ENCODE measurements around the gene COPS7A. TPM values are rescaled to one million over a fixed set of nuclear protein-coding genes. Genes with fewer than 3 reads are reported as not detected.

Gene COPS7A
- total RNA-seq, 1 experiment from 2014 or later, result 34.2 TPM

DNA sequence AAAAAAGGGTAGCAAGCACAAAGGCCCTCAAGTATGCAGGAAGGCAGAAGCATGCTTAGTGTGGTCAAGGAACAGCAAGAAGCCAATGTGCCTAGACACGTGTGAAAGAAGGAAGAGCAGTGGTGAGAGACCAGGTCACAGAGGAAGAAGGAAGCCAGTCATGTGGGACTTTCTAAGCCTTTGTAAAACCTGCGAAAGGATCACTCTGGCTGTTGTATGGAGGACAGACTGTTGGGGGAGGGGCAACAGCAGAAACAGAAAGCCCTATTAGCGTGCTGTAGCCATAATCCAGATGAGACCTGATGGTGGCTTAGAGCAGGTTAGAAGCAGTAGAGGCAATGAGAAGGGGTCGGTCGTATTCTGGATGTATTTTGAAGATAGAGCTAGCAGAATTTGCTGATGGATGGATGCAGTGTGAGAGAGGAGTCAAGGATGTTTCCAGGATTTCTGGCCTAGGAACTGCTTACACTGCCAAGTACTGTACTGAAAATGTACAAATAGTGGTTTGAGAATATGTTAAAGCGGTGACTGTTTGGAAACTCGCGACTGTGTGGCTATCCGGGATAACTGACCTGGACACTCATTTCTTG, 34.8 kb downstream of the COPS7A start:
- H3K9me3 Mint-ChIP-seq, result no peaks in the 10 kb centered on the region
- Histone ChIP-seq H3K4me2 (ENCODE audit: insufficient read depth, insufficient read length, low read length) (no peak overlapping the region), H2AK5ac (ENCODE audit: insufficient read length, low read length) (no peak overlapping the region), H3K14ac (ENCODE audit: insufficient read depth, low read length) (peak overlapping the region; percentile 17; the same call in 1 of the 2 replicates), H2BK5ac (ENCODE audit: insufficient read length, low read length) (no peak overlapping the region), H2BK20ac (ENCODE audit: low read depth, low read length, poor library complexity, severe bottlenecking) (no peak overlapping the region), H3K9me3 (ENCODE audit: control insufficient read depth, low read depth, low read length) (no peaks in the 10 kb centered on the region), H2BK15ac (ENCODE audit: low read depth, low read length) (0 out of 2 replicates have a peak overlapping the region, but pooled peaks have one; percentile 45), H3K27me3 (ENCODE audit: insufficient read depth, low read length) (no peaks in the 10 kb centered on the region), H3K18ac (ENCODE audit: insufficient read length, low read depth, low read length) (peak overlapping the region; percentile 72), H3K4ac (ENCODE audit: low read depth, low read length) (no peak overlapping the region; the same call in 1 of the 2 replicates), H2BK120ac (ENCODE audit: low read depth, low read length, poor library complexity, severe bottlenecking) (no peak overlapping the region), H4K5ac (ENCODE audit: insufficient read length, low read depth, low read length) (no peak overlapping the region), H4K20me1 (ENCODE audit: control insufficient read depth, insufficient read depth, insufficient read length) (no peaks in the 10 kb centered on the region), H3T11ph (ENCODE audit: low read length) (no peak overlapping the region), H3K23me2 (ENCODE audit: insufficient read length, low read depth, low read length, poor library complexity, severe bottlenecking) (no peaks in the 10 kb centered on the region), H3K4me1 (ENCODE audit: insufficient read depth, low read length) (peaks cover 5% of the 10 kb centered on the region; the same call in 1 of the 2 replicates), H2AFZ (ENCODE audit: low read length) (no peak overlapping the region), H3K79me1 (ENCODE audit: insufficient read depth, low read depth, low read length, poor library complexity, severe bottlenecking) (no peaks in the 10 kb centered on the region), H2BK12ac (ENCODE audit: insufficient read length, low read depth, low read length) (peak overlapping the region; percentile 67), H3K23ac (ENCODE audit: insufficient read length, low read depth, low read length) (no peak overlapping the region), H3K9ac (ENCODE audit: extremely low read depth, insufficient read length, low read length) (no peak overlapping the region), H3K79me2 (ENCODE audit: insufficient read depth, low read length) (no peaks in the 10 kb centered on the region), H3K27ac (ENCODE audit: insufficient read length, low read depth, low read length) (no peak overlapping the region), H4K91ac (ENCODE audit: insufficient read length, low read depth, low read length) (no peak overlapping the region), H3K56ac (ENCODE audit: insufficient read length, low read depth, low read length) (no peak overlapping the region), H4K8ac (replicated peaks; ENCODE audit: insufficient read length, low read depth, low read length) (no peak overlapping the region)
- TF ChIP-seq, protein P1, sequence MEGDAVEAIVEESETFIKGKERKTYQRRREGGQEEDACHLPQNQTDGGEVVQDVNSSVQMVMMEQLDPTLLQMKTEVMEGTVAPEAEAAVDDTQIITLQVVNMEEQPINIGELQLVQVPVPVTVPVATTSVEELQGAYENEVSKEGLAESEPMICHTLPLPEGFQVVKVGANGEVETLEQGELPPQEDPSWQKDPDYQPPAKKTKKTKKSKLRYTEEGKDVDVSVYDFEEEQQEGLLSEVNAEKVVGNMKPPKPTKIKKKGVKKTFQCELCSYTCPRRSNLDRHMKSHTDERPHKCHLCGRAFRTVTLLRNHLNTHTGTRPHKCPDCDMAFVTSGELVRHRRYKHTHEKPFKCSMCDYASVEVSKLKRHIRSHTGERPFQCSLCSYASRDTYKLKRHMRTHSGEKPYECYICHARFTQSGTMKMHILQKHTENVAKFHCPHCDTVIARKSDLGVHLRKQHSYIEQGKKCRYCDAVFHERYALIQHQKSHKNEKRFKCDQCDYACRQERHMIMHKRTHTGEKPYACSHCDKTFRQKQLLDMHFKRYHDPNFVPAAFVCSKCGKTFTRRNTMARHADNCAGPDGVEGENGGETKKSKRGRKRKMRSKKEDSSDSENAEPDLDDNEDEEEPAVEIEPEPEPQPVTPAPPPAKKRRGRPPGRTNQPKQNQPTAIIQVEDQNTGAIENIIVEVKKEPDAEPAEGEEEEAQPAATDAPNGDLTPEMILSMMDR (conservative IDR thresholded peaks at IDR 0.05), result no peak
- DNase-seq, result no peak
- H3K27ac Mint-ChIP-seq, result no peak overlapping the region
- no CpG with 5 or more reads among the region's 9 CpGs for WGBS (ENCODE audit: extremely low coverage, insufficient read length, low lambda C conversion rate)
- H3K36me3 Mint-ChIP-seq (ENCODE audit: insufficient read depth in 1 of 3, low read depth in 3 of 3), result no peaks in the 10 kb centered on the region; a peak in 1 of 7 replicates
- no peak overlapping the region for H3K4me3 Mint-ChIP-seq
- H3K4me1 Mint-ChIP-seq, result peaks cover 38 to 57% of the 10 kb centered on the region in 2 experiments
- no peaks in the 10 kb centered on the region; the same call in 1 of the 2 replicates for H3K27me3 Mint-ChIP-seq (ENCODE audit: low read depth)
